Inflammatory macrophage treated with lipopolysaccharide for 1 hour (primary cell): ENCODE measurements around the gene ASPSCR1.

Experiments
- DNase-seq, 2 donors: peaks; one replicate each; pipeline ENCODE4 v3.0.0-alpha.2; 2020 to 2022

ASPSCR1 gene

GRCh38 chr17:81983011-81983638, 5.7 kb downstream of the ASPSCR1 start:
- DNase-seq = no peak

GRCh38 chr17:81983639-81984373, 6.4 kb downstream of the ASPSCR1 start:
- peak in 1 of 2 donors; percentile 10 for DNase-seq

- DNase-seq = no peak
Observed at GRCh38 chr17:81984773-81985410, 7.5 kb downstream of the ASPSCR1 start.

- no peak for DNase-seq
Observed at GRCh38 chr17:81986606-81987005, 9.2 kb downstream of the ASPSCR1 start.

GRCh38 chr17:81987161-81987770, 9.8 kb downstream of the ASPSCR1 start:
- DNase-seq = no peak

GRCh38 chr17:81990836-81991683, 13.6 kb downstream of the ASPSCR1 start:
- no peak for DNase-seq

- DNase-seq = no peak
Observed at GRCh38 chr17:81991684-81992305, 14.4 kb downstream of the ASPSCR1 start.

- DNase-seq = no peak
Observed at GRCh38 chr17:81992306-81993102, 15.1 kb downstream of the ASPSCR1 start.

GRCh38 chr17:81993729-81994592, 16.5 kb downstream of the ASPSCR1 start:
- no peak for DNase-seq

- DNase-seq = no peak
Observed at GRCh38 chr17:81994593-81995462, 17.4 kb downstream of the ASPSCR1 start.

- DNase-seq = no peak
Observed at GRCh38 chr17:81995463-81996231, 18.2 kb downstream of the ASPSCR1 start.

GRCh38 chr17:81996232-81996756, 18.9 kb downstream of the ASPSCR1 start:
- DNase-seq = no peak

- DNase-seq = no peak
Observed at GRCh38 chr17:81996757-81997441, 19.5 kb downstream of the ASPSCR1 start.

GRCh38 chr17:81998212-81998611, 20.8 kb downstream of the ASPSCR1 start:
- no peak for DNase-seq

- DNase-seq = no peak
Observed at GRCh38 chr17:81998691-81999438, 21.4 kb downstream of the ASPSCR1 start.

- DNase-seq = no peak
Observed at GRCh38 chr17:81999587-81999975, 22.2 kb downstream of the ASPSCR1 start.
